Astrocyte (in vitro differentiated cells and primary cell): ENCODE measurements around the gene KANK4. TPM values are rescaled to one million over a fixed set of nuclear protein-coding genes. Genes with fewer than 3 reads are reported as not detected.

Experiments used
- DNase-seq: peaks from one replicate; pipeline ENCODE4 v3.0.0-alpha.2; 2010; ENCODE audit warnings: low read depth
- FAIRE-seq: peaks from 2 replicates; lab custom pipeline; 2011; peaks lifted over from hg19 to GRCh38; lab: Jason Lieb, UNC
- H2AFZ ChIP-seq: 2 replicates; pipeline ENCODE4 v1.6.0; 2012; ENCODE audit warnings: low read depth, low read length, inconsistent platforms
- H3K27ac ChIP-seq: 2 replicates; pipeline ENCODE4 v1.5.1; 2011; ENCODE audit warnings: low read depth, low read length, inconsistent platforms
- H3K27me3 ChIP-seq: 2 replicates; pipeline ENCODE4 v1.6.0; 2011; ENCODE audit warnings: low read length, inconsistent platforms; ENCODE audit not compliant: insufficient read depth
- H3K36me3 ChIP-seq: 2 replicates; pipeline ENCODE4 v1.5.1; 2011; ENCODE audit warnings: low read length, inconsistent platforms; ENCODE audit not compliant: insufficient read depth
- H3K4me1 ChIP-seq: 2 replicates; pipeline ENCODE4 v1.5.1; 2011; ENCODE audit warnings: low read length, inconsistent platforms; ENCODE audit not compliant: insufficient read depth
- H3K4me2 ChIP-seq: 2 replicates; pipeline ENCODE4 v1.6.0; 2012; ENCODE audit warnings: low read length, inconsistent platforms
- H3K4me3 ChIP-seq: 2 replicates; pipeline ENCODE4 v1.5.1; 2011; ENCODE audit warnings: low read depth, mild to moderate bottlenecking, low read length, inconsistent platforms; ENCODE audit not compliant: insufficient read depth
- H3K79me2 ChIP-seq: 2 replicates; pipeline ENCODE4 v1.6.0; 2012; ENCODE audit warnings: mild to moderate bottlenecking, low read length, inconsistent platforms; ENCODE audit not compliant: insufficient read depth
- H3K9ac ChIP-seq: 2 replicates; pipeline ENCODE4 v1.6.0; 2012; ENCODE audit warnings: mild to moderate bottlenecking, low read length, inconsistent platforms
- H3K9me3 ChIP-seq: 2 replicates; pipeline ENCODE4 v1.5.1; 2012; ENCODE audit warnings: low read depth, mild to moderate bottlenecking, low read length, inconsistent platforms; ENCODE audit not compliant: insufficient read depth
- H4K20me1 ChIP-seq: 2 replicates; pipeline ENCODE4 v1.6.0; 2012; ENCODE audit warnings: low read length, inconsistent platforms; ENCODE audit not compliant: insufficient read depth
- H3K27ac Mint-ChIP-seq: one replicate; pipeline ENCODE4 v1.8.0; 2021; ENCODE audit warnings: mild to moderate bottlenecking, mixed read lengths; ENCODE audit not compliant: unreplicated experiment
- H3K27me3 Mint-ChIP-seq: one replicate; pipeline ENCODE4 v1.8.0; 2021; ENCODE audit warnings: low read depth, mixed read lengths; ENCODE audit not compliant: unreplicated experiment
- H3K36me3 Mint-ChIP-seq: one replicate; pipeline ENCODE4 v1.8.0; 2021; ENCODE audit warnings: low read depth, mixed read lengths; ENCODE audit not compliant: unreplicated experiment
- H3K4me1 Mint-ChIP-seq: one replicate; pipeline ENCODE4 v1.8.0; 2021; ENCODE audit warnings: low read depth, mixed read lengths; ENCODE audit not compliant: unreplicated experiment
- H3K4me3 Mint-ChIP-seq: one replicate; pipeline ENCODE4 v1.8.0; 2021; ENCODE audit warnings: mild to moderate bottlenecking, moderate library complexity, mixed read lengths; ENCODE audit not compliant: unreplicated experiment
- H3K9me3 Mint-ChIP-seq: one replicate; pipeline ENCODE4 v1.8.0; 2021; ENCODE audit warnings: mild to moderate bottlenecking, mixed read lengths; ENCODE audit not compliant: unreplicated experiment
- CTCF ChIP-seq: IDR thresholded peaks from 2 replicates; pipeline ENCODE4 v1.5.1; 2011; ENCODE audit warnings: low read depth, mild to moderate bottlenecking, inconsistent platforms, low read length, moderate library complexity; ENCODE audit not compliant: insufficient read depth
- EZH2 ChIP-seq: IDR thresholded peaks from 2 replicates; pipeline ENCODE4 v1.6.1; 2012; ENCODE audit warnings: mild to moderate bottlenecking, low read length, inconsistent platforms; ENCODE audit not compliant: insufficient read depth
- total RNA-seq: library from RNA; stranded (reverse); gene quantifications from 2 replicates; pipeline ENCODE4 v1.2.1, GENCODE V29; 2021

KANK4 gene
- total RNA-seq, 1 donor from 2014 or later = 8.5 TPM

- H3K27ac Mint-ChIP-seq = peak overlapping the region; percentile 36
- H3K4me2 ChIP-seq = peak overlapping the region; percentile 60
- no peak overlapping the region for H3K4me3 ChIP-seq
Measured at GRCh38 chr1:62285984-62286785, 33.0 kb downstream of the KANK4 start.

GRCh38 chr1:62285440-62285839, 33.8 kb downstream of the KANK4 start:
- Mint-ChIP-seq H3K27me3 (peaks cover 10% of the 10 kb centered on the region), H3K9me3 (peaks cover 5% of the 10 kb centered on the region), H3K4me3 (no peak overlapping the region), H3K4me1 (peaks cover 53% of the 10 kb centered on the region), H3K27ac (no peak overlapping the region), H3K36me3 (peaks cover 12% of the 10 kb centered on the region)
- no peaks in the 10 kb centered on the region for H4K20me1 ChIP-seq
- no peaks in the 10 kb centered on the region for H3K79me2 ChIP-seq
- H3K4me2 ChIP-seq = peak overlapping the region; percentile 60
- H3K36me3 ChIP-seq = no peaks in the 10 kb centered on the region
- TF ChIP-seq CTCF = no peak
- no peak for TF ChIP-seq EZH2
- no peak overlapping the region for H2AFZ ChIP-seq
- FAIRE-seq (no peak), DNase-seq (no peak)
- no peak overlapping the region for H3K4me3 ChIP-seq
- peaks cover 6% of the 10 kb centered on the region for H3K9me3 ChIP-seq
- H3K27ac ChIP-seq = no peak overlapping the region
- no peak overlapping the region for H3K9ac ChIP-seq
- H3K27me3 ChIP-seq = peaks cover 43% of the 10 kb centered on the region
- H3K4me1 ChIP-seq = peaks cover 20% of the 10 kb centered on the region

More at GRCh38 chr1:62285984-62286785, 33.0 kb downstream of the KANK4 start:
- Mint-ChIP-seq H3K27me3 (peaks cover 10% of the 10 kb centered on the region), H3K36me3 (peaks cover 8% of the 10 kb centered on the region), H3K9me3 (no peaks in the 10 kb centered on the region), H3K4me3 (peak overlapping the region; percentile 70), H3K4me1 (peaks cover 53% of the 10 kb centered on the region)
- Histone ChIP-seq H3K27me3 (peaks cover 43% of the 10 kb centered on the region), H3K9ac (no peak overlapping the region), H3K4me1 (peaks cover 20% of the 10 kb centered on the region), H3K27ac (no peak overlapping the region), H4K20me1 (no peaks in the 10 kb centered on the region), H2AFZ (no peak overlapping the region), H3K9me3 (peaks cover under 1% of the 10 kb centered on the region), H3K36me3 (no peaks in the 10 kb centered on the region), H3K79me2 (no peaks in the 10 kb centered on the region)
- DNase-seq (no peak), FAIRE-seq (no peak)
- TF ChIP-seq EZH2 (no peak), CTCF (no peak)

- Histone ChIP-seq H3K79me2 (no peaks in the 10 kb centered on the region), H3K4me2 (no peak overlapping the region)
- peaks cover 7% of the 10 kb centered on the region for H3K27me3 Mint-ChIP-seq
Measured at GRCh38 chr1:62283986-62284385, 35.2 kb downstream of the KANK4 start.

More at GRCh38 chr1:62283986-62284385, 35.2 kb downstream of the KANK4 start:
- H3K4me3 ChIP-seq = no peak overlapping the region
- H3K4me1 ChIP-seq = peaks cover 20% of the 10 kb centered on the region
- H3K9ac ChIP-seq = no peak overlapping the region
- H3K36me3 ChIP-seq = no peaks in the 10 kb centered on the region
- H3K27me3 ChIP-seq = peaks cover 37% of the 10 kb centered on the region
- Mint-ChIP-seq H3K27ac (no peak overlapping the region), H3K4me1 (peaks cover 45% of the 10 kb centered on the region), H3K9me3 (peaks cover 7% of the 10 kb centered on the region), H3K4me3 (no peak overlapping the region), H3K36me3 (peaks cover 22% of the 10 kb centered on the region)
- DNase-seq (no peak), FAIRE-seq (no peak)
- H3K9me3 ChIP-seq = peaks cover 6% of the 10 kb centered on the region
- H3K27ac ChIP-seq = no peak overlapping the region
- H4K20me1 ChIP-seq = no peaks in the 10 kb centered on the region
- TF ChIP-seq CTCF (no peak), EZH2 (no peak)
- no peak overlapping the region for H2AFZ ChIP-seq
